GM04503 (cell line): ENCODE data around the gene CNTNAP2.
"Not testable (repeated sequence)": the region's sequence is repeated elsewhere in the genome, so short reads cannot be mapped to it uniquely, and the experiment has no call there.

Experiments used
- DNase-seq: peaks from one replicate; pipeline ENCODE4 v3.0.0-alpha.2; 2012; ENCODE audit warnings: low read depth

The CNTNAP2 gene

GRCh38 chr7:148265896-148266295 is 2149.3 kb downstream of the CNTNAP2 start:
- no peak for DNase-seq

- no peak for DNase-seq
These were observed 2150.2 kb downstream of the CNTNAP2 start for GRCh38 chr7:148266795-148267194.

DNA sequence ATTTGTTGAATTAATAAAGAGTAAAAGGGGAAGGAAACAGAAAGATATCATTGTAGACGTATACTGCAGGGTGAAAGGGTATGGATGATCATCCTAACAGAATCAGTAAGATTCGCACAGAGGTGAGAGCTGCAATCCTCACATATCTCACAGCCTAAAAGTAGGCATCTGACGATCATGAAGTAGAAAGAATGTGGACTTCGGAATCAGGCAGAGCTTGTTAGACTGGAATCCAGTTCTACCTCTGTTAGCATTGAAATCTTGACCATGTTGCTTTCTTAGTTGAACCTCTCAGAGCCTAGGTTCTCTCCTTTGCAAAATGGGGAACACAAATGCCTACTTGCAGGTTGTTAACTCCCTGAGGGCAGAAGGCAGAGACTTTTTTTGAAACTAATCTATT is 2154.0 kb downstream of the CNTNAP2 start:
- no peak for DNase-seq

- DNase-seq, result no peak
These were observed 2157.5 kb downstream of the CNTNAP2 start for GRCh38 chr7:148274118-148274517.

GRCh38 chr7:148275359-148275890 is 2158.8 kb downstream of the CNTNAP2 start:
- DNase-seq, result no peak

DNA sequence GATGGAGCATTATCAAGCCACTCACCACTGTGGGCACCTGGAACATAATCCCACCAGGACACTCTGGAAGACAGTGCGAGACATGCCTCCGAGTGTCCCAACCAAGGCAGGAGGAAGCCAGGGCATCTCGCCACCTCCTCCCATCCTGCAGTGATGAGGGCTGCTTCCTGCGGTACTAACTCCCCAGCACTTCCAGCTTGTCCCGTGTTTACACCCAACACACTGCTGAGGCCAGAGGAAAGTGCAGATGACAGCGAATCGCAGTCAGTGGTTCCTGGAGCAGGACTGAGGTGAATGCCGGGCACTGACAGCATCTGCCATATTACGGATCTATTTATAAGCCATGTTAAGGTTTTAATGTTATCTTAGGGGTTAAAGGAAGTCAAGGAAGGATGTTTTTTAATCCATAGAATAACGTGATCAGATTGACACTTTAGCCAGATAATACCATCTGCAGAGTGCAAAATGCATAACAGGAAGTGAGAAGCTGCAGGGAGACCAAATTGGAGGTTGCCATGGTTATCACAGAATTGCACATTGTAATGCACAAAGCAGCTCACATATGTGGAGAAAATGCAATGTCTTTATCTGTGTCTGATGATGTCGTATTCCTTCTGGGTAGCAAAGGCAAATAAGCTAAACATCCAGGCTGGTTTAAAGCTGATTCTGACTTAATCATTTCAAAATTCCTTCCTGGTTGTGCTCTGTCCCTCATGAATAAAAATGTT is 2159.9 kb downstream of the CNTNAP2 start:
- DNase-seq, result no peak

- no peak for DNase-seq
These were observed 2160.6 kb downstream of the CNTNAP2 start for GRCh38 chr7:148277042-148277660.

- DNase-seq, result no peak
These were observed 2169.5 kb downstream of the CNTNAP2 start for GRCh38 chr7:148286150-148286549.

- DNase-seq, result no peak
These were observed 2170.9 kb downstream of the CNTNAP2 start for GRCh38 chr7:148287538-148287937.

GRCh38 chr7:148288592-148289151 is 2172.1 kb downstream of the CNTNAP2 start:
- DNase-seq, result no peak

- DNase-seq, result no peak
These were observed 2173.0 kb downstream of the CNTNAP2 start for GRCh38 chr7:148289630-148290029.

GRCh38 chr7:148290538-148290937 is 2173.9 kb downstream of the CNTNAP2 start:
- DNase-seq, result no peak

- DNase-seq, result no peak
These were observed 2175.2 kb downstream of the CNTNAP2 start for GRCh38 chr7:148291799-148292198.

- DNase-seq, result no peak
These were observed 2180.5 kb downstream of the CNTNAP2 start for GRCh38 chr7:148296994-148297644.

GRCh38 chr7:148298768-148299167 is 2182.2 kb downstream of the CNTNAP2 start:
- DNase-seq, result not testable (repeated sequence)

- DNase-seq, result no peak
These were observed 2183.0 kb downstream of the CNTNAP2 start for GRCh38 chr7:148299350-148300276.

DNA sequence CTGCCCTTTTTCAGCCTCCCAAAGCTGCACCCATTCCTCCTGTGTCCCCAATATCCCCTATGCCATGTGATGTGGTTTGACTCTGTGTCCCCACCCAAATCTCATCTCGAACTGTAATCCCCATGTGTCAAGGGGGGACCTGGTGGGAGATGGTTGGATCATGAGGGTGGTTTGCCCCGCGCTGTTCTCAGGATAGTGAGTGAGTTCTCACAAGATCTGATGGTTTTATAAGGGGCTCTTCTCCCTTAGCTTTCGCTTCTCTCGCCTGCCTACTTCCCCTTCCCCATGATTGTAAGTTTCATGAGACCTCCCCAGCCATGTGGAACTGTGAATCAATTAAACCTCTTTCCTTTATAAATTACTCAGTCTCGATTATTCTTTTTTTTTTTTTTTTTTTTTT is 2185.8 kb downstream of the CNTNAP2 start:
- not testable (repeated sequence) for DNase-seq

DNA sequence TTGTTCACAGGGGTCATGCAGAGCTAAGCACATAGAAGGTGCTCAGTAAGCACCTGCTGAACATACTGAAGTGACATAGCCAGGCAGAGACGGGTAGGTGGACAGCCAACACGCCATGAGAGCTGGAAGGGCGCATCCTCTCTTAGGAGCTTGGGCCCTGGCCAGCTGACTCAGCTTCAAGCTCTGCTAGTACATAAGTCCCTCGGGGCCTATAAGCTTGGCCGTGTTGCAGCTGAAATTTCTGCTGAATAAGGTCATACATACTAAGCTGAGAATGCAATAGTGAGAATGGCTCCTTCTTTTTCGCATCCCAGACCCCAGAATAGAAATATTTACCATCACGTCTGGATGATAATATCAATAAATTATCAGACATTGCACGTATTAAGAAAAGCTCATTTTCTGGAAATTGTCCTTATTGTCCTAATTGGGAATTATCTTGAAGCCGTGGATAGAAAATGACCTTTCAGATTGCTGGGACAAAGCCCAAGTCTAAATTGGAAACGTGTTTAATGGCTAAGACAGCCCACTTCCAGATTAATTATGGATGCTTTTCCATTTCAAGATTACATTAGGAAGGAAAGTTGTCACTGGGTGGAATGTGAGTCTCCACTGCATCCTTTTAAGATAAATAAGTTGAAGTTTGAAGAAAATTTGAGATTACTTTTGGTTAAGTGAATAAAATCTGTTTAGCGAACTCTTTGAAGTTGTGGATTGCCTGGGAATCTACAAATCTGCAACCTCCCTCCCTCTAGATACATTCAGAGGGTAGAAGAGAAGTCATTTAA is 2186.9 kb downstream of the CNTNAP2 start:
- DNase-seq, result peak; percentile 25

DNA sequence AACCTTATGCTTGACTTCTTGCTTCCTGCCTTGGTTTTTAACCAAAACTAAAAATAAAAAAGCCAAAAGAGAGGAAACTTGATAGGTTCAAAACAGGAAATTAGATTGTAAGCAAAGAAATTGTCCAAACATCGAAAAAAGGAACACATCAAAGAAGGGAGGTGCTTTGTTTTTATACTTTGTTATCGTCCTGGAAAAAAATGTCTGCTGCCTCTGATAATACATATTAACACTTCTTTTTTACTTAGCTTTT is 2187.4 kb downstream of the CNTNAP2 start:
- no peak for DNase-seq

DNA sequence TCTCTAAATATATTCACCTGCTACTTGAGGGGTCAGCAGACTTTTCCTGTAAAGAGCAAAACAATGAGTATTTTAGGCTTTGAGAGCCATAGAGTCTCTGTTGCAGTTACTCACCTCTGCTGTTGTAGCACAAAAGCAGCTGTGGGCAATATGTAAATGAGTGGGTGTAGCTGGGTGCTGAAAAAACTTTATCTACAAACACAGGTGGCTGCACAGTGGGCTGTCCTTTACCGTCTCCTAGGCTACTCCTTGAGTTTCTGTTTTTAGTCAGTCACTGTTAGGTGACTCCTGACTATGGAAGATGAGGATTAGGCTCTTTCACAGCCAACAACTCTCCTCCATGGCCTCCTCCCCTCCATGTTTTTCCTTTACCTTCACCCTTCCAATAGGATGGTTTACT is 2187.9 kb downstream of the CNTNAP2 start:
- no peak for DNase-seq

GRCh38 chr7:148306759-148307158 is 2190.2 kb downstream of the CNTNAP2 start:
- DNase-seq, result no peak
